ENCODE results near the gene LBP.
"Not testable (repeated sequence)": the region's sequence is repeated elsewhere in the genome, so short reads cannot be mapped to it uniquely, and the experiment has no call there.

The LBP gene

DNA sequence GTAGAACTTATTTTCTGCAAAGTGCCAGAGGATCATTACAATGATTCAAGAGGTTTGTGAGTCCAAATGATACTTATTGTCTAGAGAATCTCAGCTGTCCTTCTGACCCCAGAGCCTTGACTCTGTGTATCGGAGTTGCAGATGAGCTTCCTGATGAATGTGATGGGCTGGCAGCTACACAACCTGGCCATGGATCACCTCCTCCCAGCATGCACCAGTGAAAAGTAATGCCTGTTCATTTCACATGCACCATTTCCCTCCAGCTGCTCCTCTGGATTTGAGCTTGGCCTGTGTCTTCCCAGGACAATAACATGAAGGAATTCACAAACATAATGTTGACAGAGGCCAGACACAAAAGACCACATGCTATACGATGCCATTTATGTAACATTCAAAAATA lies 58.9 kb downstream of the LBP start:
- WGBS, 2 donors (ENCODE audit: extremely low coverage in 2 of 2, insufficient read length in 2 of 2, insufficient replicate concordance in 1 of 2) = no CpG with 5 or more reads among the region's 2 CpGs
- no peak overlapping the region for H4K8ac ChIP-seq (ENCODE audit: low read depth, low read length)
- H3K36me3 ChIP-seq (replicated peaks in 1 of 2; ENCODE audit: control insufficient read depth in 2 of 2, insufficient read depth in 2 of 2, low read length in 2 of 2) = peaks cover 0 to 2% of the 10 kb centered on the region in 2 donors
- no peak overlapping the region for H4K91ac ChIP-seq (ENCODE audit: low read depth, low read length, poor library complexity)
- H2BK5ac ChIP-seq (ENCODE audit: low read length) = no peak overlapping the region
- H3K27me3 ChIP-seq (ENCODE audit: control insufficient read depth in 3 of 3, insufficient read depth in 3 of 3, low read depth in 1 of 3, low read length in 3 of 3) = no peaks in the 10 kb centered on the region
- H3K18ac ChIP-seq (ENCODE audit: low read length) = no peak overlapping the region
- no peak overlapping the region for H3K4me2 ChIP-seq (ENCODE audit: insufficient read depth, low read length, poor library complexity, severe bottlenecking)
- H3K27ac ChIP-seq (replicated peaks; ENCODE audit: low read length) = no peak overlapping the region
- H2BK12ac ChIP-seq (ENCODE audit: low read length) = no peak overlapping the region
- H2BK15ac ChIP-seq (ENCODE audit: low read length) = no peak overlapping the region
- H3K23ac ChIP-seq (ENCODE audit: low read depth, low read length, poor library complexity) = no peak overlapping the region
- H3K4ac ChIP-seq (ENCODE audit: low read length) = no peak overlapping the region
- H3K9me3 ChIP-seq (replicated peaks in 1 of 2; ENCODE audit: control insufficient read depth in 2 of 2, insufficient read depth in 1 of 2, low read depth in 1 of 2, low read length in 2 of 2) = peaks cover 3 to 12% of the 10 kb centered on the region in 2 donors
- no peak overlapping the region for H2BK120ac ChIP-seq (ENCODE audit: low read depth, low read length)
- H2AFZ ChIP-seq (ENCODE audit: low read length) = no peak overlapping the region
- no peaks in the 10 kb centered on the region for H3K79me1 ChIP-seq (ENCODE audit: low read depth, low read length)
- no peak overlapping the region for H3K14ac ChIP-seq (ENCODE audit: low read length)
- no peak for DNase-seq (ENCODE audit: low spot score)
- no peak overlapping the region for H3K9ac ChIP-seq (ENCODE audit: low read depth, low read length, poor library complexity)
- H2AK5ac ChIP-seq (ENCODE audit: low read depth, low read length) = no peak overlapping the region
- no peaks in the 10 kb centered on the region for H3K4me1 ChIP-seq (ENCODE audit: control insufficient read depth in 2 of 2, insufficient read depth in 1 of 2, low read depth in 1 of 2, low read length in 2 of 2)
- no peak overlapping the region for H3K4me3 ChIP-seq (ENCODE audit: low read length in 2 of 2)

GRCh38 chr20:38406476-38406875 lies 60.2 kb downstream of the LBP start:
- no CpG with 5 or more reads among the region's 5 CpGs for WGBS, 2 donors (ENCODE audit: extremely low coverage in 2 of 2, insufficient read length in 2 of 2, insufficient replicate concordance in 1 of 2)
- DNase-seq (ENCODE audit: low spot score) = no peak
- Histone ChIP-seq H3K4me3 (ENCODE audit: low read length in 2 of 2) (no peak overlapping the region), H3K27ac (replicated peaks; ENCODE audit: low read length) (no peak overlapping the region), H3K27me3 (ENCODE audit: control insufficient read depth in 3 of 3, insufficient read depth in 3 of 3, low read depth in 1 of 3, low read length in 3 of 3) (no peaks in the 10 kb centered on the region), H2AK5ac (ENCODE audit: low read depth, low read length) (no peak overlapping the region), H4K91ac (ENCODE audit: low read depth, low read length, poor library complexity) (no peak overlapping the region), H3K9ac (ENCODE audit: low read depth, low read length, poor library complexity) (no peak overlapping the region), H4K8ac (ENCODE audit: low read depth, low read length) (no peak overlapping the region), H3K14ac (ENCODE audit: low read length) (no peak overlapping the region), H2BK5ac (ENCODE audit: low read length) (no peak overlapping the region), H2BK15ac (ENCODE audit: low read length) (no peak overlapping the region), H3K18ac (ENCODE audit: low read length) (no peak overlapping the region), H3K4me2 (ENCODE audit: insufficient read depth, low read length, poor library complexity, severe bottlenecking) (no peak overlapping the region), H3K36me3 (replicated peaks in 1 of 2; ENCODE audit: control insufficient read depth in 2 of 2, insufficient read depth in 2 of 2, low read length in 2 of 2) (peaks cover 2 to 8% of the 10 kb centered on the region in 2 donors), H3K79me1 (ENCODE audit: low read depth, low read length) (no peaks in the 10 kb centered on the region), H3K4ac (ENCODE audit: low read length) (no peak overlapping the region), H3K4me1 (ENCODE audit: control insufficient read depth in 2 of 2, insufficient read depth in 1 of 2, low read depth in 1 of 2, low read length in 2 of 2) (no peaks in the 10 kb centered on the region), H3K23ac (ENCODE audit: low read depth, low read length, poor library complexity) (no peak overlapping the region), H2AFZ (ENCODE audit: low read length) (no peak overlapping the region), H2BK12ac (ENCODE audit: low read length) (no peak overlapping the region), H2BK120ac (ENCODE audit: low read depth, low read length) (no peak overlapping the region), H3K9me3 (replicated peaks in 1 of 2; ENCODE audit: control insufficient read depth in 2 of 2, insufficient read depth in 1 of 2, low read depth in 1 of 2, low read length in 2 of 2) (peaks cover 3 to 12% of the 10 kb centered on the region in 2 donors)

- H4K8ac ChIP-seq (ENCODE audit: low read depth, low read length) = no peak overlapping the region
- DNase-seq (ENCODE audit: low spot score) = no peak
- no peak overlapping the region for H3K18ac ChIP-seq (ENCODE audit: low read length)
- no peak overlapping the region for H3K23ac ChIP-seq (ENCODE audit: low read depth, low read length, poor library complexity)
- no peak overlapping the region for H3K14ac ChIP-seq (ENCODE audit: low read length)
- no CpG with 5 or more reads among the region's 29 CpGs for WGBS, 2 donors (ENCODE audit: extremely low coverage in 2 of 2, insufficient read length in 2 of 2, insufficient replicate concordance in 1 of 2)
- peaks cover 2 to 15% of the 10 kb centered on the region in 2 donors for H3K36me3 ChIP-seq (replicated peaks in 1 of 2; ENCODE audit: control insufficient read depth in 2 of 2, insufficient read depth in 2 of 2, low read length in 2 of 2)
- no peak overlapping the region for H2AK5ac ChIP-seq (ENCODE audit: low read depth, low read length)
- H3K4me1 ChIP-seq (ENCODE audit: control insufficient read depth in 2 of 2, insufficient read depth in 1 of 2, low read depth in 1 of 2, low read length in 2 of 2) = no peaks in the 10 kb centered on the region
- no peak overlapping the region for H3K27ac ChIP-seq (replicated peaks; ENCODE audit: low read length)
- no peak overlapping the region for H3K9ac ChIP-seq (ENCODE audit: low read depth, low read length, poor library complexity)
- H3K27me3 ChIP-seq (ENCODE audit: control insufficient read depth in 3 of 3, insufficient read depth in 3 of 3, low read depth in 1 of 3, low read length in 3 of 3) = no peaks in the 10 kb centered on the region
- H2BK15ac ChIP-seq (ENCODE audit: low read length) = no peak overlapping the region
- no peak overlapping the region for H2AFZ ChIP-seq (ENCODE audit: low read length)
- H3K79me1 ChIP-seq (ENCODE audit: low read depth, low read length) = no peaks in the 10 kb centered on the region
- no peak overlapping the region for H3K4me3 ChIP-seq (ENCODE audit: low read length in 2 of 2)
- H3K4ac ChIP-seq (ENCODE audit: low read length) = no peak overlapping the region
- peaks cover 3 to 12% of the 10 kb centered on the region in 2 donors for H3K9me3 ChIP-seq (replicated peaks in 1 of 2; ENCODE audit: control insufficient read depth in 2 of 2, insufficient read depth in 1 of 2, low read depth in 1 of 2, low read length in 2 of 2)
- no peak overlapping the region for H2BK120ac ChIP-seq (ENCODE audit: low read depth, low read length)
- no peak overlapping the region for H3K4me2 ChIP-seq (ENCODE audit: insufficient read depth, low read length, poor library complexity, severe bottlenecking)
- H4K91ac ChIP-seq (ENCODE audit: low read depth, low read length, poor library complexity) = no peak overlapping the region
- H2BK12ac ChIP-seq (ENCODE audit: low read length) = no peak overlapping the region
- no peak overlapping the region for H2BK5ac ChIP-seq (ENCODE audit: low read length)
Measured at GRCh38 chr20:38407321-38407720, 61.0 kb downstream of the LBP start.

DNA sequence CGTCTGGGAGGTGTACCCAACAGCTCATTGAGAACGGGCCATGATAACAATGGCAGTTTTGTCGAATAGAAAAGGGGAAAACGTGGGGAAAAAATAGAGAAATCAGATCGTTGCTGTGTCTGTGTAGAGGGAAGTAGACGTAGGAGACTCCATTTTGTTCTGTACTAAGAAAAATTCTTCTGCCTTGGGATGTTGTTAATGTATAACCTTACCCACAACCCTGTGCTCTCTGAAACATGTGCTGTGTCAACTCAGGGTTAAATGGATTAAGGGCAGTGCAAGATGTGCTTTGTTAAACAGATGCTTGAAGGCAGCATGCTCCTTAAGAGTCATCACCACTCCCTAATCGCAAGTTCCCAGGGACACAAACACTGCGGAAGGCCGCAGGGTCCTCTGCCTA lies 61.5 kb downstream of the LBP start:
- H4K91ac ChIP-seq (ENCODE audit: low read depth, low read length, poor library complexity); H3K18ac ChIP-seq (ENCODE audit: low read length); H2BK12ac ChIP-seq (ENCODE audit: low read length); H2BK15ac ChIP-seq (ENCODE audit: low read length); H3K4me1 ChIP-seq (ENCODE audit: control insufficient read depth in 2 of 2, insufficient read depth in 1 of 2, low read depth in 1 of 2, low read length in 2 of 2); H3K23ac ChIP-seq (ENCODE audit: low read depth, low read length, poor library complexity); H3K14ac ChIP-seq (ENCODE audit: low read length); H3K27me3 ChIP-seq (ENCODE audit: control insufficient read depth in 3 of 3, insufficient read depth in 3 of 3, low read depth in 1 of 3, low read length in 3 of 3); H2BK5ac ChIP-seq (ENCODE audit: low read length); H2AFZ ChIP-seq (ENCODE audit: low read length); H3K9ac ChIP-seq (ENCODE audit: low read depth, low read length, poor library complexity); H3K4me3 ChIP-seq (ENCODE audit: low read length in 2 of 2); H2AK5ac ChIP-seq (ENCODE audit: low read depth, low read length); H4K8ac ChIP-seq (ENCODE audit: low read depth, low read length); H3K27ac ChIP-seq (replicated peaks; ENCODE audit: low read length); H2BK120ac ChIP-seq (ENCODE audit: low read depth, low read length); H3K4me2 ChIP-seq (ENCODE audit: insufficient read depth, low read length, poor library complexity, severe bottlenecking); H3K4ac ChIP-seq (ENCODE audit: low read length); DNase-seq (ENCODE audit: low spot score); H3K79me1 ChIP-seq (ENCODE audit: low read depth, low read length): not testable (repeated sequence)
- H3K36me3 ChIP-seq (replicated peaks in 1 of 2; ENCODE audit: control insufficient read depth in 2 of 2, insufficient read depth in 2 of 2, low read length in 2 of 2) = peaks cover 3 to 20% of the 10 kb centered on the region in 2 donors
- WGBS, 2 donors (ENCODE audit: extremely low coverage in 2 of 2, insufficient read length in 2 of 2, insufficient replicate concordance in 1 of 2) = no CpG with 5 or more reads among the region's 9 CpGs
- H3K9me3 ChIP-seq (replicated peaks in 1 of 2; ENCODE audit: control insufficient read depth in 2 of 2, insufficient read depth in 1 of 2, low read depth in 1 of 2, low read length in 2 of 2) = peaks cover 3 to 12% of the 10 kb centered on the region in 2 donors
